Measurements from ENCODE around the gene MCCC1. TPM values are rescaled to one million over a fixed set of nuclear protein-coding genes. Genes with fewer than 3 reads are reported as not detected.

The MCCC1 gene
- total and polyA plus RNA-seq, 3 donors from 2014 or later: 22.7 to 37.8 (median 35.9) TPM

DNA sequence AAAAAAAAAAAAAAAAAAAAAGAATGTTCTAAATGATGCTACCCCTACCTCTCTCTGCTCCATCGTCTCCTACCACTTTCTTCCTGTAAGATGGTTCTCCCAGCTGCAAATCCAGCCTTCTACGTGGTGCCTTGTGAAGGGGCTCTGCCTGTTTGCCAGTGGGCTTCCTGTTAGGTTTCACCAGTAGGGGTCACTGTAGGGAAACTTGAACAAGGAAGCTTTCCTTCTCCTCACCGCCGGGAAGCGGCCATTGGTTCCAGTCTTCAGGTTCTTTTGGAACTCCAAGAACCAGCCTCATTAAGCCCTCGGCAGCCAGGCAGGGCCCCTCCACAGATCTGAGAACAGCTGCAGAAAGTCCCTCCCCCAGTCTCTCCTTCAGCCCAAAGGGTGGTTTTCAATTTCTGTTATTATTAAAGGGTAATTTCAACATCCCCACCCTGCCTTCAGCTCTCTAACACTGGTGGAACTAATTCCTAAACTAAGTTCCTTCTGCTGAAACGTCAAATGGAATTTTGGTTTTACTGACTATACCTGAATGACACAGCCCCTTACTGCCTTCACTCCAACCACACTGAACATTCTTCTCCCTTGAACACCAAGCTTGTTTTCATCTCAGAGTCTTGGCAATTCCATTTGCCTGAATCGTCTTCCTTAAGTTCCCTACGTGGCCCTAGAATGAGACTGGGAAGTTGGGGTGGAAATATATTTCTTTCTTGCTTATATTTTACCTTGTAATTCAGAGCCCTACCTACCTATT, 13.5 kb downstream of the MCCC1 start:
- no peak for TF ChIP-seq POLR2A (IDR thresholded peaks at IDR 0.05)
- TF ChIP-seq, protein P1, sequence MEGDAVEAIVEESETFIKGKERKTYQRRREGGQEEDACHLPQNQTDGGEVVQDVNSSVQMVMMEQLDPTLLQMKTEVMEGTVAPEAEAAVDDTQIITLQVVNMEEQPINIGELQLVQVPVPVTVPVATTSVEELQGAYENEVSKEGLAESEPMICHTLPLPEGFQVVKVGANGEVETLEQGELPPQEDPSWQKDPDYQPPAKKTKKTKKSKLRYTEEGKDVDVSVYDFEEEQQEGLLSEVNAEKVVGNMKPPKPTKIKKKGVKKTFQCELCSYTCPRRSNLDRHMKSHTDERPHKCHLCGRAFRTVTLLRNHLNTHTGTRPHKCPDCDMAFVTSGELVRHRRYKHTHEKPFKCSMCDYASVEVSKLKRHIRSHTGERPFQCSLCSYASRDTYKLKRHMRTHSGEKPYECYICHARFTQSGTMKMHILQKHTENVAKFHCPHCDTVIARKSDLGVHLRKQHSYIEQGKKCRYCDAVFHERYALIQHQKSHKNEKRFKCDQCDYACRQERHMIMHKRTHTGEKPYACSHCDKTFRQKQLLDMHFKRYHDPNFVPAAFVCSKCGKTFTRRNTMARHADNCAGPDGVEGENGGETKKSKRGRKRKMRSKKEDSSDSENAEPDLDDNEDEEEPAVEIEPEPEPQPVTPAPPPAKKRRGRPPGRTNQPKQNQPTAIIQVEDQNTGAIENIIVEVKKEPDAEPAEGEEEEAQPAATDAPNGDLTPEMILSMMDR (IDR thresholded peaks at IDR 0.05): peak in 2 of 3 experiments; percentile 6 to 43
- H3K9me3 ChIP-seq: no peaks in the 10 kb centered on the region
- intact Hi-C loops (cut with DNase I; ENCODE audit: low total_unique reads): no loop called here
- WGBS, 2 donors: 76% methylated on average over 9 of the region's 9 CpGs
- no peaks in the 10 kb centered on the region for H3K4me1 ChIP-seq
- H3K36me3 ChIP-seq (ENCODE audit: low read depth, missing control alignments): no peaks in the 10 kb centered on the region
- DNase-seq: peak; percentile 53
- no peak overlapping the region for H3K4me3 ChIP-seq
- no peaks in the 10 kb centered on the region for H3K27me3 ChIP-seq
- no peak overlapping the region for H3K27ac ChIP-seq

DNA sequence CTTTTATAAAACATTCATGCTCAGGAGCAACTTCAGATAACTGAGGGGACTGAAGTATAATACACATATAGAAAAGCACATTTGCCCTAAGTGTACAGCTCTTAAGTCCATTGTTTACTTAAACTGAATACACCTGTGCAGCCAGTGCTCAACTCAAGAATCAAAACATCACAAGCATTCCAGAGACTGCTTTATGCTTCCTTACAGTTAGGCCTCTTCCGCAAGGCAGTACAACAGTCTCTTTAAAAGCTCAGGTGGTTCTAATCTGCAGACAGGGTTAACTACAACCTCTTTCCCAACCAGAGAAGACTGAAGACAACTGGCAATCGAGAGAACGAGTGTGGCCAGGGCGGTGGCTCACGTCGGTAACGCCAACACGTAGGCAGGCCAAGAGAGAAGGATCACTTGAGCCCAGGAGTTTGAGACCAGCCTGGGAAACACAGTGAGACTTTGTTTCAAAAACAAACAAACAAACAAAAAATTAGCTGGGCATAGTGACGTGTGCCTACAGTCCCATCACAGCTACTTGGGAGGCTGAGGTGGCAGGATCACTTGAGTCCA, 16.9 kb downstream of the MCCC1 start:
- H3K27me3 ChIP-seq: no peaks in the 10 kb centered on the region
- 92 to 95% methylated on average over 9 of the region's 9 CpGs for WGBS, 2 donors
- no peak for DNase-seq
- H3K9me3 ChIP-seq: no peaks in the 10 kb centered on the region
- H3K4me3 ChIP-seq: no peak overlapping the region
- H3K4me1 ChIP-seq: no peaks in the 10 kb centered on the region
- H3K27ac ChIP-seq: no peak overlapping the region
- TF ChIP-seq, protein P1 (IDR thresholded peaks at IDR 0.05): no peak
- no peak for TF ChIP-seq POLR2A (IDR thresholded peaks at IDR 0.05)
- no peaks in the 10 kb centered on the region for H3K36me3 ChIP-seq (ENCODE audit: low read depth, missing control alignments)
- intact Hi-C loops (cut with DNase I; ENCODE audit: low total_unique reads): no loop called here

DNA sequence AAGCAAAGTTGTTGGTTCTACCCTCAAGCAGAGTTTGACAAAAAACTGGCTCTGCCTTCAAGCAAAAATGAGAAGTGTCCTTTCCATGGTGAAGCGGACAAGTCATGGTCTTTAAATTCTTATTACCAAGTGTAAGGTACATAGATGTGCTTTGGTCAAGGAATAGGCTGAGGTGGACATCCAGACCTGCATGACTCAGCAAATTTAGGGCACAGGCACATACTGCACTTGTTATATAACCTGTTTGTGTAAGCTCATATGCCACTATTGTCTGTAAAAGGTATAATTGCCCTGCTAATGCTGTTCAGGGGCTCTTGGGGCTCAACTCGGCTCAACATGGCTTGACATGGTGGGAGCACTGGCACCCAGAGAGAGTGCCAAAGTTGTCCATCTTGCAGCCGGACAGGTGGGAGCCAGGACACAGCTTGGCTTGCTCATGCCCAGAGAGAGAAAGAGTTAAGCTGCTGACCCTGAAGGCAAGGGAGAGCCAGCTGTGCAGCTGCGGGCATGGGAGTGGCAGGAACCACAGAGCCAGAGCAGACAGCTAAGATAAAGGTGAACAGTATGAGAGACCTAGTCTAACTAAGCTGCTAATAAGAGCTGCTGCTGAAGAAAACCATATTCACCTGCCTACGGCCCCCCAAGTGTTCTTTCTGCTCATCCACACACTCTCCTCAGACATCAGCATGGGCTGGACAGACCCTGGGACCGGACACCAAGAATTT, 17.7 kb downstream of the MCCC1 start:
- intact Hi-C loops (cut with DNase I; ENCODE audit: low total_unique reads): no loop called here
- H3K36me3 ChIP-seq (ENCODE audit: low read depth, missing control alignments): no peaks in the 10 kb centered on the region
- H3K27ac ChIP-seq: no peak overlapping the region
- DNase-seq: no peak
- 91 to 93% methylated on average over 6 of the region's 6 CpGs for WGBS, 2 donors
- no peaks in the 10 kb centered on the region for H3K4me1 ChIP-seq
- H3K4me3 ChIP-seq: no peak overlapping the region
- H3K9me3 ChIP-seq: no peaks in the 10 kb centered on the region
- H3K27me3 ChIP-seq: no peaks in the 10 kb centered on the region
- TF ChIP-seq, protein P1 (IDR thresholded peaks at IDR 0.05): no peak
- TF ChIP-seq POLR2A (IDR thresholded peaks at IDR 0.05): no peak

DNA sequence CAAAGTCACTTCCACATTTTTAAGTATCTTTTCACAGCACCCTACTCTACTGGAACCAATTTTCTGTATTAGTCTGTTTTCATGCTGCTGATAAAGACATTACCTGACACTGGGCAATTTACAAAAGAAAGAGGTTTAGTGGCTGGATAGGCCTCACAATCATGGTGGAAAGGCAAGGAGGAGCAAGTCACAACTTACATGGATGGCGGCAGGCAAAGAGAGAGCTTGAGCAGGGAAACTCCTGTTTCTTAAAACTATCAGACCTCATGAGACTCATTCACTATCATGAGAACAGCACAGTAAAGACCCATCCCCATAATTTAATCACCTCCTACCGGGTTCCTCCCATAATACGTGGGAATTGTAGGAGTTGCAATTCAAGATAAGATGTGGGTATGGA, 18.7 kb downstream of the MCCC1 start:
- no peak for DNase-seq
- intact Hi-C loops (cut with DNase I; ENCODE audit: low total_unique reads): no loop called here
- Histone ChIP-seq H3K9me3 (no peaks in the 10 kb centered on the region), H3K27ac (no peak overlapping the region), H3K36me3 (ENCODE audit: low read depth, missing control alignments) (no peaks in the 10 kb centered on the region), H3K4me1 (no peaks in the 10 kb centered on the region), H3K4me3 (no peak overlapping the region), H3K27me3 (no peaks in the 10 kb centered on the region)
- WGBS, 2 donors: 94 to 96% methylated on average over 3 of the region's 3 CpGs
- no peak for TF ChIP-seq POLR2A (IDR thresholded peaks at IDR 0.05)
- TF ChIP-seq, protein P1 (IDR thresholded peaks at IDR 0.05): no peak
